ENCODE results near the gene AGER. TPM values are rescaled to one million over a fixed set of nuclear protein-coding genes. Genes with fewer than 3 reads are reported as not detected.

Gene AGER
- total and polyA plus RNA-seq, 9 of the 15 experiments (the other 6 are each of a cell fraction or from before 2014, with no cell fraction given), result 1.2 to 11.5 (median 4.1) TPM

- Histone ChIP-seq H3K27ac (ENCODE audit: extremely low read depth, low read depth, low read length) (peak overlapping the region; percentile 89), H3K9me3 (replicated peaks; ENCODE audit: control insufficient read depth, insufficient read depth, low read depth, low read length) (no peaks in the 10 kb centered on the region), H3K4me3 (peak overlapping the region; percentile 65), H3K27me3 (ENCODE audit: control insufficient read depth in 2 of 2, insufficient read depth in 2 of 2, low read length in 2 of 2) (no peaks in the 10 kb centered on the region), H3K9ac (ENCODE audit: insufficient read depth in 1 of 2, low read depth in 2 of 2, low read length in 2 of 2) (peak overlapping the region; percentile 86 to 93), H3K79me2 (ENCODE audit: control insufficient read depth, insufficient read depth, low read length) (peaks cover 44% of the 10 kb centered on the region), H3K4me2 (ENCODE audit: insufficient read depth, low read length) (peak overlapping the region; percentile 86), H3K4me1 (replicated peaks in 1 of 2; ENCODE audit: control insufficient read depth in 2 of 2, insufficient read depth in 2 of 2, low read length in 2 of 2) (peaks cover 25 to 65% of the 10 kb centered on the region in 2 experiments; a peak in 4 of 5 replicates), H2AFZ (ENCODE audit: low read depth, low read length) (peak overlapping the region; percentile 91), H3K9me1 (ENCODE audit: control insufficient read depth, insufficient read depth, low read length) (no peaks in the 10 kb centered on the region), H3K36me3 (ENCODE audit: control insufficient read depth, insufficient read depth, low read length) (peaks cover 28% of the 10 kb centered on the region), H4K20me1 (replicated peaks; ENCODE audit: control insufficient read depth, insufficient read depth, low read length) (no peaks in the 10 kb centered on the region)
- ChIA-PET CTCF (ENCODE audit: low intra/inter-chr PET ratio) (interaction anchor here (0.9 to 4.2 kb wide), 2 partner anchors 24 to 34 kb away, joined by 3 to 51 read pairs; no protein-coding TSS in a partner anchor), POLR2A (interaction anchor here (0.6 to 2.1 kb wide), 6 partner anchors 12 to 38 kb away, joined by 3 to 7 read pairs (median 4); partner anchors contain the start of genes ATF6B and EGFL8)
- WGBS (ENCODE audit: insufficient coverage, low coverage, missing lambda C conversion rate), result 5% methylated on average over 35 of the region's 35 CpGs
- peak; percentile 91 for FAIRE-seq
- peak; percentile 72 for ATAC-seq
- TSS peak; percentile 70 for BruUV-seq (replicated peaks)
- intact Hi-C loops (cut with micrococcal nuclease) (no loop called here), in situ Hi-C loops (cut with MboI) (no loop called here)
- DNase-seq (ENCODE audit: extremely low read depth in 1 of 4, low spot score in 3 of 4), result peak; percentile 43 to 82 (median 57)
- TF ChIP-seq, protein P1, sequence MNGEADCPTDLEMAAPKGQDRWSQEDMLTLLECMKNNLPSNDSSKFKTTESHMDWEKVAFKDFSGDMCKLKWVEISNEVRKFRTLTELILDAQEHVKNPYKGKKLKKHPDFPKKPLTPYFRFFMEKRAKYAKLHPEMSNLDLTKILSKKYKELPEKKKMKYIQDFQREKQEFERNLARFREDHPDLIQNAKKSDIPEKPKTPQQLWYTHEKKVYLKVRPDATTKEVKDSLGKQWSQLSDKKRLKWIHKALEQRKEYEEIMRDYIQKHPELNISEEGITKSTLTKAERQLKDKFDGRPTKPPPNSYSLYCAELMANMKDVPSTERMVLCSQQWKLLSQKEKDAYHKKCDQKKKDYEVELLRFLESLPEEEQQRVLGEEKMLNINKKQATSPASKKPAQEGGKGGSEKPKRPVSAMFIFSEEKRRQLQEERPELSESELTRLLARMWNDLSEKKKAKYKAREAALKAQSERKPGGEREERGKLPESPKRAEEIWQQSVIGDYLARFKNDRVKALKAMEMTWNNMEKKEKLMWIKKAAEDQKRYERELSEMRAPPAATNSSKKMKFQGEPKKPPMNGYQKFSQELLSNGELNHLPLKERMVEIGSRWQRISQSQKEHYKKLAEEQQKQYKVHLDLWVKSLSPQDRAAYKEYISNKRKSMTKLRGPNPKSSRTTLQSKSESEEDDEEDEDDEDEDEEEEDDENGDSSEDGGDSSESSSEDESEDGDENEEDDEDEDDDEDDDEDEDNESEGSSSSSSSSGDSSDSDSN (IDR thresholded peaks at IDR 0.05; ENCODE audit: borderline replicate concordance in 1 of 2, low read depth in 2 of 2, low read length in 2 of 2), result peak; percentile 73 to 79; a peak in 2 of 4 replicates
- TF ChIP-seq, protein P2, sequence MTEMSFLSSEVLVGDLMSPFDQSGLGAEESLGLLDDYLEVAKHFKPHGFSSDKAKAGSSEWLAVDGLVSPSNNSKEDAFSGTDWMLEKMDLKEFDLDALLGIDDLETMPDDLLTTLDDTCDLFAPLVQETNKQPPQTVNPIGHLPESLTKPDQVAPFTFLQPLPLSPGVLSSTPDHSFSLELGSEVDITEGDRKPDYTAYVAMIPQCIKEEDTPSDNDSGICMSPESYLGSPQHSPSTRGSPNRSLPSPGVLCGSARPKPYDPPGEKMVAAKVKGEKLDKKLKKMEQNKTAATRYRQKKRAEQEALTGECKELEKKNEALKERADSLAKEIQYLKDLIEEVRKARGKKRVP (CRISPR knock-in tag; IDR thresholded peaks at IDR 0.05), result 0 out of 2 replicates have a peak, but pooled peaks have one; percentile 24
- TF ChIP-seq NR2C1 (IDR thresholded peaks at IDR 0.05) (no peak), NR2C1 (tag; IDR thresholded peaks at IDR 0.05) (peak; percentile 12; the same call in 1 of the 2 replicates), TBP (optimal IDR thresholded peaks at IDR 0.05; ENCODE audit: low read depth, low read length) (peak; percentile 52), HDAC3 (IDR thresholded peaks at IDR 0.05; ENCODE audit: borderline replicate concordance, partially characterized antibody) (peak; percentile 18), C11orf30 (IDR thresholded peaks at IDR 0.05; ENCODE audit: low read depth) (peak; percentile 57; the same call in 1 of the 2 replicates), ZNF431 (CRISPR knock-in tag; IDR thresholded peaks at IDR 0.05) (no peak), MYNN (IDR thresholded peaks at IDR 0.05) (peak; percentile 97; the same call in 1 of the 2 replicates), MYNN (CRISPR knock-in tag; IDR thresholded peaks at IDR 0.05) (peak; percentile 64; the same call in 1 of the 2 replicates)
- TF ChIP-seq, protein P3, sequence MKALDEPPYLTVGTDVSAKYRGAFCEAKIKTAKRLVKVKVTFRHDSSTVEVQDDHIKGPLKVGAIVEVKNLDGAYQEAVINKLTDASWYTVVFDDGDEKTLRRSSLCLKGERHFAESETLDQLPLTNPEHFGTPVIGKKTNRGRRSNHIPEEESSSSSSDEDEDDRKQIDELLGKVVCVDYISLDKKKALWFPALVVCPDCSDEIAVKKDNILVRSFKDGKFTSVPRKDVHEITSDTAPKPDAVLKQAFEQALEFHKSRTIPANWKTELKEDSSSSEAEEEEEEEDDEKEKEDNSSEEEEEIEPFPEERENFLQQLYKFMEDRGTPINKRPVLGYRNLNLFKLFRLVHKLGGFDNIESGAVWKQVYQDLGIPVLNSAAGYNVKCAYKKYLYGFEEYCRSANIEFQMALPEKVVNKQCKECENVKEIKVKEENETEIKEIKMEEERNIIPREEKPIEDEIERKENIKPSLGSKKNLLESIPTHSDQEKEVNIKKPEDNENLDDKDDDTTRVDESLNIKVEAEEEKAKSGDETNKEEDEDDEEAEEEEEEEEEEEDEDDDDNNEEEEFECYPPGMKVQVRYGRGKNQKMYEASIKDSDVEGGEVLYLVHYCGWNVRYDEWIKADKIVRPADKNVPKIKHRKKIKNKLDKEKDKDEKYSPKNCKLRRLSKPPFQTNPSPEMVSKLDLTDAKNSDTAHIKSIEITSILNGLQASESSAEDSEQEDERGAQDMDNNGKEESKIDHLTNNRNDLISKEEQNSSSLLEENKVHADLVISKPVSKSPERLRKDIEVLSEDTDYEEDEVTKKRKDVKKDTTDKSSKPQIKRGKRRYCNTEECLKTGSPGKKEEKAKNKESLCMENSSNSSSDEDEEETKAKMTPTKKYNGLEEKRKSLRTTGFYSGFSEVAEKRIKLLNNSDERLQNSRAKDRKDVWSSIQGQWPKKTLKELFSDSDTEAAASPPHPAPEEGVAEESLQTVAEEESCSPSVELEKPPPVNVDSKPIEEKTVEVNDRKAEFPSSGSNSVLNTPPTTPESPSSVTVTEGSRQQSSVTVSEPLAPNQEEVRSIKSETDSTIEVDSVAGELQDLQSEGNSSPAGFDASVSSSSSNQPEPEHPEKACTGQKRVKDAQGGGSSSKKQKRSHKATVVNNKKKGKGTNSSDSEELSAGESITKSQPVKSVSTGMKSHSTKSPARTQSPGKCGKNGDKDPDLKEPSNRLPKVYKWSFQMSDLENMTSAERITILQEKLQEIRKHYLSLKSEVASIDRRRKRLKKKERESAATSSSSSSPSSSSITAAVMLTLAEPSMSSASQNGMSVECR (CRISPR knock-in tag; IDR thresholded peaks at IDR 0.05), result 0 out of 2 replicates have a peak, but pooled peaks have one; percentile 37
Measured at GRCh38 chr6:32152769-32153563, 31.1 kb downstream of the AGER start.
